K562 (cell line): ENCODE measurements around the gene NUDT14. TPM values are rescaled to one million over a fixed set of nuclear protein-coding genes. Genes with fewer than 3 reads are reported as not detected.

Source experiments
- ATAC-seq: fragments of 200-7000 bp; cut with Tn5 transposase; 3 replicates; pipeline ENCODE4 v1.9.1; 2020; ENCODE audit warnings: moderate library complexity
- BruUV-seq: library from RNA; stranded (reverse); fragments of 400-500 nt; replicated peaks from 2 replicates; lab custom pipeline; 2021; lab: Mats Ljungman, UMichigan
- CTCF ChIA-PET: fragments of 300-600 bp; formaldehyde crosslinking; extraction: SDS; loops from one replicate; lab custom pipeline; 2021; ENCODE audit warnings: low intra/inter-chr PET ratio; lab: Yijun Ruan, JAX
- POLR2A ChIA-PET: fragments of 300-600, 350-650 bp; sonication (Branson Sonifier 250); formaldehyde crosslinking; extraction: SDS; loops from one replicate; lab custom pipeline; 2021; ENCODE audit warnings: antibody characterized with exemption, inconsistent platforms; lab: Yijun Ruan, JAX
- DNase-seq, 4 experiments: peaks; one replicate each; pipeline versions ENCODE4 v3.0.0 to v3.0.0-alpha.2; 2011 to 2018; ENCODE audit warnings: low spot score in 3 of 4, mixed read lengths in 3 of 4; ENCODE audit errors: extremely low read depth in 1 of 4
- FAIRE-seq: peaks from 2 replicates; lab custom pipeline; 2011; peaks lifted over from hg19 to GRCh38; lab: Jason Lieb, UNC
- H2AFZ ChIP-seq: 2 replicates; pipeline ENCODE4 v1.6.0; 2011; ENCODE audit warnings: low read depth, low read length, control low read depth, inconsistent platforms
- H3K27ac ChIP-seq: fragments of 200-600 bp; 3 replicates; pipeline ENCODE4 v1.8.0; 2011; ENCODE audit warnings: low read depth, mild to moderate bottlenecking, control low read depth, inconsistent platforms, low read length, moderate library complexity, mixed read lengths; ENCODE audit errors: extremely low read depth
- H3K27me3 ChIP-seq, 2 experiments: fragments of 300-600 bp in 1 of 2; 2 replicates in 1 of 2; 3 replicates in 1 of 2; pipeline versions ENCODE4 v1.6.0 to v1.8.0; 2011; ENCODE audit warnings: inconsistent platforms in 2 of 2, low read length in 2 of 2, mild to moderate bottlenecking in 1 of 2, mixed read lengths in 1 of 2, moderate library complexity in 1 of 2; ENCODE audit not compliant: control insufficient read depth in 2 of 2, insufficient read depth in 2 of 2
- H3K36me3 ChIP-seq: fragments of 300-600 bp; 3 replicates; pipeline ENCODE4 v1.8.0; 2011; ENCODE audit warnings: mild to moderate bottlenecking, low read length, inconsistent platforms; ENCODE audit not compliant: control insufficient read depth, insufficient read depth
- H3K4me1 ChIP-seq, 2 experiments: fragments of 200-600 bp in 1 of 2; replicated peaks in 1 of 2; 2 replicates in 1 of 2; 3 replicates in 1 of 2; pipeline versions ENCODE4 v1.5.1 to v1.8.0; 2011; ENCODE audit warnings: inconsistent platforms in 2 of 2, low read length in 2 of 2, mild to moderate bottlenecking in 1 of 2, mixed read lengths in 1 of 2, moderate library complexity in 1 of 2; ENCODE audit not compliant: control insufficient read depth in 2 of 2, insufficient read depth in 2 of 2
- H3K4me2 ChIP-seq: 2 replicates; pipeline ENCODE4 v1.6.1; 2011; ENCODE audit warnings: low read length, control low read depth, inconsistent platforms, mixed read lengths; ENCODE audit not compliant: insufficient read depth
- H3K4me3 ChIP-seq: fragments of 200-600 bp; sonication (generic), shearing (Covaris generic); 2 replicates; pipeline ENCODE4 v1.5.1; 2016; ENCODE audit warnings: control low read depth, inconsistent platforms
- H3K79me2 ChIP-seq: fragments of 200-600 bp; 3 replicates; pipeline ENCODE4 v1.8.0; 2011; ENCODE audit warnings: low read length, inconsistent platforms; ENCODE audit not compliant: control insufficient read depth, insufficient read depth
- H3K9ac ChIP-seq, 2 experiments: 2 replicates each; pipeline versions ENCODE4 v1.6.0 to v1.6.1; 2011; ENCODE audit warnings: low read depth in 2 of 2, low read length in 2 of 2, control low read depth in 1 of 2, inconsistent platforms in 1 of 2, mild to moderate bottlenecking in 1 of 2, mixed read lengths in 1 of 2; ENCODE audit not compliant: insufficient read depth in 1 of 2
- H3K9me1 ChIP-seq: one replicate; pipeline ENCODE4 v1.6.0; 2011; ENCODE audit warnings: inconsistent platforms, mild to moderate bottlenecking, low read length, moderate library complexity; ENCODE audit not compliant: control insufficient read depth, insufficient read depth
- H3K9me3 ChIP-seq: replicated peaks from 2 replicates; pipeline ENCODE4 v1.5.1; 2011; ENCODE audit warnings: low read depth, low read length, inconsistent platforms; ENCODE audit not compliant: control insufficient read depth, insufficient read depth
- H4K20me1 ChIP-seq: replicated peaks from 2 replicates; pipeline ENCODE4 v1.6.1; 2011; ENCODE audit warnings: low read length, inconsistent platforms, mixed read lengths; ENCODE audit not compliant: control insufficient read depth, insufficient read depth
- CBX5 ChIP-seq: IDR thresholded peaks from 2 replicates; pipeline ENCODE4 v1.6.1; 2014; ENCODE audit warnings: low read depth, borderline replicate concordance
- HDAC6 ChIP-seq: IDR thresholded peaks from 2 replicates; pipeline ENCODE4 v1.6.1; 2012; ENCODE audit warnings: low read depth, mild to moderate bottlenecking, control low read depth, inconsistent platforms, low read length, moderate library complexity
- IRF2 ChIP-seq: sonication (generic); formaldehyde crosslinking; IDR thresholded peaks from 2 replicates; pipeline ENCODE4 v1.8.1; 2022; ENCODE audit warnings: mild to moderate bottlenecking, missing genetic modification reagents
- MAFK ChIP-seq: IDR thresholded peaks from 2 replicates; pipeline ENCODE4 v1.6.1; 2011; ENCODE audit warnings: low read length, improper control_type of control experiment
- MTA1 ChIP-seq: fragments of 450-650 bp; IDR thresholded peaks from 2 replicates; pipeline ENCODE4 v1.6.1; 2017; ENCODE audit warnings: borderline replicate concordance
- MTA2 ChIP-seq: fragments of 450-650 bp; IDR thresholded peaks from 2 replicates; pipeline ENCODE4 v1.6.1; 2016; ENCODE audit warnings: low read depth
- NR2C1 ChIP-seq, 2 experiments: fragments of 450-650 bp; IDR thresholded peaks; 2 replicates each; pipeline ENCODE4 v1.6.1; 2017; ENCODE audit warnings: mild to moderate bottlenecking in 2 of 2, antibody characterized with exemption in 1 of 2, inconsistent platforms in 1 of 2, missing compliant biosample characterization in 1 of 2, missing genetic modification characterization in 1 of 2
- PCBP2 ChIP-seq: fragments of 200-400 bp; formaldehyde crosslinking; IDR thresholded peaks from 2 replicates; pipeline ENCODE4 v1.6.1; 2018; ENCODE audit warnings: low read length, low read depth, mild to moderate bottlenecking, moderate library complexity; ENCODE audit not compliant: poor library complexity, severe bottlenecking
- SAFB2 ChIP-seq: fragments of 200-400 bp; formaldehyde crosslinking; IDR thresholded peaks from 2 replicates; pipeline ENCODE4 v1.6.1; 2018; ENCODE audit warnings: borderline replicate concordance, low read length, low read depth, moderate library complexity; ENCODE audit not compliant: severe bottlenecking
- SMARCC2 ChIP-seq: fragments of 450-650 bp; IDR thresholded peaks from 2 replicates; pipeline ENCODE4 v1.6.1; 2017; ENCODE audit warnings: antibody characterized with exemption, moderate library complexity, mild to moderate bottlenecking, low read depth
- SMARCE1 ChIP-seq: fragments of 450-650 bp; IDR thresholded peaks from 2 replicates; pipeline ENCODE4 v1.7.1; 2016; ENCODE audit warnings: mild to moderate bottlenecking
- SRSF3 ChIP-seq: fragments of 200-400 bp; formaldehyde crosslinking; IDR thresholded peaks from 2 replicates; pipeline ENCODE4 v1.6.1; 2016; ENCODE audit warnings: mild to moderate bottlenecking, low read length, moderate library complexity; ENCODE audit not compliant: insufficient read depth
- THRAP3 ChIP-seq: fragments of 450-650 bp; IDR thresholded peaks from 2 replicates; pipeline ENCODE4 v1.6.1; 2016; ENCODE audit warnings: mild to moderate bottlenecking, inconsistent platforms, borderline replicate concordance
- ZBTB17 ChIP-seq: fragments of 450-650 bp; formaldehyde crosslinking; IDR thresholded peaks from 2 replicates; pipeline ENCODE4 v1.4.0; 2020; ENCODE audit warnings: mild to moderate bottlenecking
- ZBTB8A ChIP-seq: fragments of 450-650 bp; IDR thresholded peaks from 2 replicates; pipeline ENCODE4 v1.6.1; 2018; ENCODE audit warnings: mild to moderate bottlenecking, moderate library complexity; ENCODE audit not compliant: partially characterized antibody
- ZNF146 ChIP-seq: IDR thresholded peaks from one replicate; pipeline ENCODE4 v1.6.1; 2018; ENCODE audit warnings: missing compliant biosample characterization; ENCODE audit not compliant: unreplicated experiment
- ZNF507 ChIP-seq: conservative IDR thresholded peaks from 2 replicates; pipeline ENCODE4 v1.6.1; 2017; ENCODE audit warnings: missing genetic modification characterization, missing compliant biosample characterization
- WGBS: fragments of 100-300 bp; shearing (Covaris generic); methylation state at CpG from one replicate; pipeline ENCODE4 v1.1.6; 2016; ENCODE audit warnings: low coverage, mixed read lengths; ENCODE audit not compliant: insufficient coverage; ENCODE audit errors: missing lambda C conversion rate; 5-methylcytosine and 5-hydroxymethylcytosine counted together
- in situ Hi-C: fragments of 300-500 bp; cut with MboI; formaldehyde crosslinking; loops from 4 replicates; pipeline ENCODE4 v1.15.0; 2018; ENCODE audit warnings: inconsistent platforms, mixed read lengths
- intact Hi-C: fragments of 100-400 bp; cut with micrococcal nuclease; formaldehyde crosslinking; loops from 2 replicates; pipeline ENCODE4 v1.14.2; 2022
- polyA plus RNA-seq, 8 experiments: library from polyadenylated mRNA; depleted of rRNA in 4 of 8; stranded (reverse) in 5 of 8; unstranded in 3 of 8; fragments of >200 nt; fragmentation: Nextera tagmentation in 2 of 8; fragmentation: Illumina TruSeq in 1 of 8; extraction: Ambion mirVana in 2 of 8; extraction: Trizol in 1 of 8; gene quantifications; 2 replicates each; pipeline versions ENCODE4 v1.2.1 to v1.2.3, GENCODE V29; 2011 to 2014; ENCODE audit warnings: inconsistent platforms in 1 of 8, missing spikeins in 1 of 8
- total RNA-seq, 7 experiments: library from RNA; depleted of rRNA in 6 of 7; stranded (reverse); fragments of >200 nt in 6 of 7; fragmentation: Illumina TruSeq in 2 of 7; extraction: Trizol in 2 of 7; gene quantifications; 2 replicates each; pipeline versions ENCODE4 v1.2.1 to v1.2.3, GENCODE V29; 2011 to 2021; ENCODE audit warnings: low replicate concordance in 1 of 7
- TF ChIP-seq, protein P1 (sequence below): fragments of 450-650 bp; IDR thresholded peaks from 2 replicates; pipeline ENCODE4 v1.6.1; 2016; ENCODE audit warnings: borderline replicate concordance
- TF ChIP-seq, protein P2 (sequence below), 2 experiments: fragments of 450-650 bp in 1 of 2; sonication (generic) in 1 of 2; formaldehyde crosslinking in 1 of 2; IDR thresholded peaks in 1 of 2; conservative IDR thresholded peaks in 1 of 2; 2 replicates each; pipeline versions ENCODE4 v1.6.1 to v1.8.1; 2016 to 2023; ENCODE audit warnings: mild to moderate bottlenecking in 2 of 2, moderate library complexity in 2 of 2, inconsistent platforms in 1 of 2, missing genetic modification reagents in 1 of 2

The NUDT14 gene
- total and polyA plus RNA-seq, 9 of the 15 experiments (the other 6 are each of a cell fraction or from before 2014, with no cell fraction given): 0.14 to 16.3 (median 8.2) TPM

DNA sequence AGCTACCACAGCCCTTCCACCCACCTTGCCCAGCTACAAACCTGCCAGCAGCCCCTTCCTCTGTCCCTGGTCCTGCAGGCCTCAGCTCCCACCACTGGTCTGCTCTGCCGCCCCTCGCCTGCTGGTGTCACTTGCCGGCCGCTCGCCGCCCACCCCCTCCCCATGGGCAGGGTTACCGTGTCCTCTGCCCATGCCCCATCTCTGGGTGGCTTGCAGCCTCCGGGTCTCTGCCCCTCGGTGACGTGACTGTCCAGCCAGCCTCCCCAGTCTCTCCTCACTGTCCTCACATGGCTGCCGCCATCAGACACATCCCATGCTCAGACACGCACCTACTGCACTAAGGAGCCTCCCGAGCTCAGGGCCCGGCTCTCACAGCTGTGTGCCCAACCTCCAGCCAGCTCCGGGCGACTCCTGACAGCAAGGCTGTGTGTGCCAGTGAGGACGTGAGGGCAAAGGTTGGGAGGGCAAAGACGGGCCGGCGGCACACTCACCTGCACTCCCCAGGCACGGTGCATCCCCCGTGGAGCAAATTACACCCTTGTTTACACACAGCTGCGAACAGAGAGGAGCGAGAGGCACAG lies 26.0 kb downstream of the NUDT14 start:
- TF ChIP-seq NR2C1 (IDR thresholded peaks at IDR 0.05): no peak
- no peak for TF ChIP-seq NR2C1 (tag; IDR thresholded peaks at IDR 0.05)
- TF ChIP-seq CBX5: no peak
- no peak for TF ChIP-seq ZBTB17 (CRISPR knock-in tag)
- no peak for TF ChIP-seq IRF2 (CRISPR knock-in tag)
- TF ChIP-seq SAFB2: no peak
- TF ChIP-seq MTA1: no peak
- TF ChIP-seq ZBTB8A: no peak
- TF ChIP-seq MTA2: no peak
- no peak for TF ChIP-seq PCBP2
- no peak for TF ChIP-seq SMARCE1
- TF ChIP-seq SRSF3: no peak
- no peak for TF ChIP-seq MAFK
- no peak for TF ChIP-seq THRAP3
- TF ChIP-seq HDAC6: no peak
- TF ChIP-seq ZNF507 (tag): no peak
- TF ChIP-seq, protein P1, sequence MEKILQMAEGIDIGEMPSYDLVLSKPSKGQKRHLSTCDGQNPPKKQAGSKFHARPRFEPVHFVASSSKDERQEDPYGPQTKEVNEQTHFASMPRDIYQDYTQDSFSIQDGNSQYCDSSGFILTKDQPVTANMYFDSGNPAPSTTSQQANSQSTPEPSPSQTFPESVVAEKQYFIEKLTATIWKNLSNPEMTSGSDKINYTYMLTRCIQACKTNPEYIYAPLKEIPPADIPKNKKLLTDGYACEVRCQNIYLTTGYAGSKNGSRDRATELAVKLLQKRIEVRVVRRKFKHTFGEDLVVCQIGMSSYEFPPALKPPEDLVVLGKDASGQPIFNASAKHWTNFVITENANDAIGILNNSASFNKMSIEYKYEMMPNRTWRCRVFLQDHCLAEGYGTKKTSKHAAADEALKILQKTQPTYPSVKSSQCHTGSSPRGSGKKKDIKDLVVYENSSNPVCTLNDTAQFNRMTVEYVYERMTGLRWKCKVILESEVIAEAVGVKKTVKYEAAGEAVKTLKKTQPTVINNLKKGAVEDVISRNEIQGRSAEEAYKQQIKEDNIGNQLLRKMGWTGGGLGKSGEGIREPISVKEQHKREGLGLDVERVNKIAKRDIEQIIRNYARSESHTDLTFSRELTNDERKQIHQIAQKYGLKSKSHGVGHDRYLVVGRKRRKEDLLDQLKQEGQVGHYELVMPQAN: no peak
- TF ChIP-seq ZNF146 (CRISPR knock-in tag): no peak
- TF ChIP-seq SMARCC2: no peak
- TF ChIP-seq, protein P2, sequence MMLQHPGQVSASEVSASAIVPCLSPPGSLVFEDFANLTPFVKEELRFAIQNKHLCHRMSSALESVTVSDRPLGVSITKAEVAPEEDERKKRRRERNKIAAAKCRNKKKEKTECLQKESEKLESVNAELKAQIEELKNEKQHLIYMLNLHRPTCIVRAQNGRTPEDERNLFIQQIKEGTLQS (IDR thresholded peaks at IDR 0.05): no peak
- TF ChIP-seq, protein P2 (CRISPR knock-in tag; conservative IDR thresholded peaks at IDR 0.05): no peak
- in situ Hi-C loops: no loop called here
- ATAC-seq (no peak), DNase-seq (no peak), FAIRE-seq (no peak)
- intact Hi-C loops: no loop called here
- no peaks in the 10 kb centered on the region for H3K9me3 ChIP-seq
- no peak overlapping the region for H3K9ac ChIP-seq
- peaks cover 11% of the 10 kb centered on the region; the same call in 1 of the 3 replicates for H3K36me3 ChIP-seq
- no peaks in the 10 kb centered on the region for H3K9me1 ChIP-seq
- H3K79me2 ChIP-seq: no peaks in the 10 kb centered on the region; the same call in 1 of the 3 replicates
- H3K4me1 ChIP-seq: peaks cover 0 to 38% of the 10 kb centered on the region in 2 experiments; a peak in 2 of 5 replicates
- ChIA-PET POLR2A (no interaction called here), CTCF (no interaction called here)
- BruUV-seq: no TSS peak
- H3K4me3 ChIP-seq: no peak overlapping the region
- H3K27ac ChIP-seq: no peak overlapping the region
- H2AFZ ChIP-seq: no peak overlapping the region
- H3K27me3 ChIP-seq: no peaks in the 10 kb centered on the region
- H4K20me1 ChIP-seq: peaks cover 6% of the 10 kb centered on the region; the same call in 1 of the 2 replicates
- H3K4me2 ChIP-seq: no peak overlapping the region
- WGBS: 94% methylated on average over 6 of the region's 24 CpGs
